ENCODE results near the gene LPP.
"Not testable (repeated sequence)": the region's sequence is repeated elsewhere in the genome, so short reads cannot be mapped to it uniquely, and the experiment has no call there.

LPP gene

DNA sequence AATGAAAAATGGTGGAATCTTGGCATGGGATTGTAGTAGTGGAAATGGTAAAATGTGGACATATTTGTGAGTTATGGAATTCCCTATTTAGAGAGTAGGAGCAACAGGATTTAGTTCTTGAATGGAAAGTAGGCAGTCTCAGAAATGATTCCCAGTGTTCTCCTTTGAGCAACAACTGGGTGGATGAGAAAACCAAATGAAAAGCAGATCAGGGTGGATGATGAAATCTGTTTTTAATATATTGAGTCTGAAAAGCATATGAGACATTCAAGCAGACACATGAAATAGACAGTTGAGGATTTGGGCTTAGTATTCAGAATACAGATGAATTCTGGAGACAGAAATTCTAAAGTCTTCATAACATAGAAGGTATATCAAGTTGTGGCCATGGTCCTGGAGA, 451.3 kb downstream of the LPP start:
- H3K4me1 ChIP-seq (ENCODE audit: insufficient read depth, low read length), result no peaks in the 10 kb centered on the region
- H3K9ac ChIP-seq (ENCODE audit: low read depth, low read length), result no peak overlapping the region
- DNase-seq (no peak), ATAC-seq (ENCODE audit: insufficient read depth, low read depth) (no peak)
- TF ChIP-seq, protein P1, sequence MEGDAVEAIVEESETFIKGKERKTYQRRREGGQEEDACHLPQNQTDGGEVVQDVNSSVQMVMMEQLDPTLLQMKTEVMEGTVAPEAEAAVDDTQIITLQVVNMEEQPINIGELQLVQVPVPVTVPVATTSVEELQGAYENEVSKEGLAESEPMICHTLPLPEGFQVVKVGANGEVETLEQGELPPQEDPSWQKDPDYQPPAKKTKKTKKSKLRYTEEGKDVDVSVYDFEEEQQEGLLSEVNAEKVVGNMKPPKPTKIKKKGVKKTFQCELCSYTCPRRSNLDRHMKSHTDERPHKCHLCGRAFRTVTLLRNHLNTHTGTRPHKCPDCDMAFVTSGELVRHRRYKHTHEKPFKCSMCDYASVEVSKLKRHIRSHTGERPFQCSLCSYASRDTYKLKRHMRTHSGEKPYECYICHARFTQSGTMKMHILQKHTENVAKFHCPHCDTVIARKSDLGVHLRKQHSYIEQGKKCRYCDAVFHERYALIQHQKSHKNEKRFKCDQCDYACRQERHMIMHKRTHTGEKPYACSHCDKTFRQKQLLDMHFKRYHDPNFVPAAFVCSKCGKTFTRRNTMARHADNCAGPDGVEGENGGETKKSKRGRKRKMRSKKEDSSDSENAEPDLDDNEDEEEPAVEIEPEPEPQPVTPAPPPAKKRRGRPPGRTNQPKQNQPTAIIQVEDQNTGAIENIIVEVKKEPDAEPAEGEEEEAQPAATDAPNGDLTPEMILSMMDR (IDR thresholded peaks at IDR 0.05; ENCODE audit: borderline replicate concordance, extremely low read depth, low read length, poor library complexity, severe bottlenecking), result no peak
- no peak for TF ChIP-seq EZH2 (IDR thresholded peaks at IDR 0.05; ENCODE audit: borderline replicate concordance, low read depth, low read length, severe bottlenecking)
- H3K36me3 ChIP-seq (ENCODE audit: insufficient read depth, low read length), result peaks cover 17% of the 10 kb centered on the region
- H2AFZ ChIP-seq (ENCODE audit: low read depth, low read length), result no peak overlapping the region
- H3K79me2 ChIP-seq (ENCODE audit: insufficient read depth, low read length), result no peaks in the 10 kb centered on the region
- no peak overlapping the region for H3K4me3 ChIP-seq (ENCODE audit: low read depth in 1 of 2, low read length in 2 of 2)
- H3K4me2 ChIP-seq (ENCODE audit: insufficient read depth, low read length), result no peak overlapping the region
- H3K9me3 ChIP-seq (ENCODE audit: insufficient read depth, low read length, severe bottlenecking), result peaks cover 3% of the 10 kb centered on the region
- H4K20me1 ChIP-seq (ENCODE audit: insufficient read depth, low read length), result no peaks in the 10 kb centered on the region
- no peaks in the 10 kb centered on the region for H3K27me3 ChIP-seq (ENCODE audit: insufficient read depth, low read length, poor library complexity)
- H3K27ac ChIP-seq (ENCODE audit: low read length), result no peak overlapping the region

DNA sequence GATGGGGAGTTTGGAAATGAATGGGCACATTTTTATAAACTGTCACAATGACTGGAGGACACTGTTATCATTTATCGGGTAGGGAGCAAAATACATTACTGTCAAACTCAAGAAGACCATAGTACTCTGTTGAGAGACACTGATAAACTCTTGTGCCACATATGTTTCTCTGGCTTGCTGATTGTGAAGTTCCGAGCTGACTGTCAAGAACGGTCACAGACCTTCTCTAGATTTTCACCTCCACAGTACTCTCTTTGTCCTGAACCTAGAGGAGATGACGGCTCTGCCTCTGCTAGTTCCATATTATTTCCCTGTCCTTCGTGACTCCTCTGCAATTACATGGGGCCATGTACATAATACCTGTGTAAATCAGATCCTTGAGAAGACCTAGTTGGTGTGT, 451.9 kb downstream of the LPP start:
- no peak overlapping the region for H3K4me2 ChIP-seq (ENCODE audit: insufficient read depth, low read length)
- H3K27ac ChIP-seq (ENCODE audit: low read length), result no peak overlapping the region
- DNase-seq (no peak), ATAC-seq (ENCODE audit: insufficient read depth, low read depth) (no peak)
- H3K36me3 ChIP-seq (ENCODE audit: insufficient read depth, low read length), result peaks cover 22% of the 10 kb centered on the region
- no peak overlapping the region for H3K4me3 ChIP-seq (ENCODE audit: low read depth in 1 of 2, low read length in 2 of 2)
- no peak for TF ChIP-seq EZH2 (IDR thresholded peaks at IDR 0.05; ENCODE audit: borderline replicate concordance, low read depth, low read length, severe bottlenecking)
- TF ChIP-seq, protein P1 (IDR thresholded peaks at IDR 0.05; ENCODE audit: borderline replicate concordance, extremely low read depth, low read length, poor library complexity, severe bottlenecking), result no peak
- no peaks in the 10 kb centered on the region for H3K79me2 ChIP-seq (ENCODE audit: insufficient read depth, low read length)
- no peaks in the 10 kb centered on the region for H3K27me3 ChIP-seq (ENCODE audit: insufficient read depth, low read length, poor library complexity)
- no peaks in the 10 kb centered on the region for H4K20me1 ChIP-seq (ENCODE audit: insufficient read depth, low read length)
- H3K9me3 ChIP-seq (ENCODE audit: insufficient read depth, low read length, severe bottlenecking), result peaks cover 3% of the 10 kb centered on the region
- no peak overlapping the region for H2AFZ ChIP-seq (ENCODE audit: low read depth, low read length)
- H3K9ac ChIP-seq (ENCODE audit: low read depth, low read length), result no peak overlapping the region
- H3K4me1 ChIP-seq (ENCODE audit: insufficient read depth, low read length), result no peaks in the 10 kb centered on the region

DNA sequence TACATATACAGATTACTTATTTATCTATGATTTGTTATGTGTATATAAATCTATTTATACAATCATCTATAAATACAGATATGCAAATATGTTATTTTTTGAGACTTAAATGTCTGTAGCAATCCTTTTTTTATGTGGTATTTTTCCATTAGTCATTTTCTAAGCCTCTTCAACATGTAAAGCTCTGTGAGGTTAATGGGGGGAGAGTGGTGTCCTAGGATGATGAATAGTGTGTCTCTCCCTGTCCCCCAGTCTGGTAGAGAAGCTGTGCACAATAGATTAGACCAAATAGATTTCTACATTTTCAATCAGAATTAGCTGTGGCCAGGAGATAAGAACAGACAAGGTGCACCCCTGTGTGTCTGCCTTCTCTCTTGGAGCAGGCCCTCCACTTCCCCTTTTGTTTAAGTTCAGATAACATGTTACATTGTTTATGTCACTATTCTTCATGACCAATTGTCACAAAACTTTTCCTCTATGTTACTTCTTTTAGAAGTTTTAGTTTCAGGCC, 453.9 kb downstream of the LPP start:
- ATAC-seq (ENCODE audit: insufficient read depth, low read depth) (no peak), DNase-seq (no peak)
- H3K4me2 ChIP-seq (ENCODE audit: insufficient read depth, low read length), result no peak overlapping the region
- H3K36me3 ChIP-seq (ENCODE audit: insufficient read depth, low read length), result peaks cover 26% of the 10 kb centered on the region
- no peak overlapping the region for H2AFZ ChIP-seq (ENCODE audit: low read depth, low read length)
- H3K27ac ChIP-seq (ENCODE audit: low read length), result no peak overlapping the region
- peaks cover 3% of the 10 kb centered on the region for H3K9me3 ChIP-seq (ENCODE audit: insufficient read depth, low read length, severe bottlenecking)
- no peak overlapping the region for H3K4me3 ChIP-seq (ENCODE audit: low read depth in 1 of 2, low read length in 2 of 2)
- H4K20me1 ChIP-seq (ENCODE audit: insufficient read depth, low read length), result no peaks in the 10 kb centered on the region
- no peaks in the 10 kb centered on the region for H3K27me3 ChIP-seq (ENCODE audit: insufficient read depth, low read length, poor library complexity)
- H3K9ac ChIP-seq (ENCODE audit: low read depth, low read length), result no peak overlapping the region
- no peaks in the 10 kb centered on the region for H3K79me2 ChIP-seq (ENCODE audit: insufficient read depth, low read length)
- TF ChIP-seq EZH2 (IDR thresholded peaks at IDR 0.05; ENCODE audit: borderline replicate concordance, low read depth, low read length, severe bottlenecking), result no peak
- TF ChIP-seq, protein P1 (IDR thresholded peaks at IDR 0.05; ENCODE audit: borderline replicate concordance, extremely low read depth, low read length, poor library complexity, severe bottlenecking), result no peak
- H3K4me1 ChIP-seq (ENCODE audit: insufficient read depth, low read length), result no peaks in the 10 kb centered on the region

DNA sequence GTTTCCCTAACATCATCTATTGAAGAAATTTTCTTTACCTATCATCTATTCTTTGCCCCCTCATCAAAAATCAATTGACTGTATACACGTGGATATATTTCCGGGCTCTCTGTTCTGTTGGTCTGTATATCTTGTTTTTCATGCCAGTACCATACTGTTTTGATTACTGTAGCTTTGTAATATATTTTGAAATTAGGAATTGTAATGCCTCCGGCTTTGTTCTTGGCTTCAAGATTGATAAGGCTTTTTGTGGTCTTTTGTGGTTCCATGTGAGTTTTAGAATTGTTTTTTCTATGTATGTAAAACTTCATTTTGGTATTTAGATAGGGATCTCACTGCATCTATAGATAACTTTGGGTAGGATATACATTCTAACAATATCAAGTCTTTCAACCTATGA, 454.4 kb downstream of the LPP start:
- DNase-seq (no peak), ATAC-seq (ENCODE audit: insufficient read depth, low read depth) (no peak)
- Histone ChIP-seq H3K9me3 (ENCODE audit: insufficient read depth, low read length, severe bottlenecking) (peaks cover 3% of the 10 kb centered on the region), H3K4me2 (ENCODE audit: insufficient read depth, low read length) (no peak overlapping the region), H4K20me1 (ENCODE audit: insufficient read depth, low read length) (no peaks in the 10 kb centered on the region), H3K9ac (ENCODE audit: low read depth, low read length) (no peak overlapping the region), H3K27ac (ENCODE audit: low read length) (no peak overlapping the region), H3K4me3 (ENCODE audit: low read depth in 1 of 2, low read length in 2 of 2) (no peak overlapping the region), H3K27me3 (ENCODE audit: insufficient read depth, low read length, poor library complexity) (no peaks in the 10 kb centered on the region), H3K4me1 (ENCODE audit: insufficient read depth, low read length) (no peaks in the 10 kb centered on the region), H2AFZ (ENCODE audit: low read depth, low read length) (no peak overlapping the region), H3K79me2 (ENCODE audit: insufficient read depth, low read length) (no peaks in the 10 kb centered on the region), H3K36me3 (ENCODE audit: insufficient read depth, low read length) (peaks cover 26% of the 10 kb centered on the region)
- TF ChIP-seq, protein P1 (IDR thresholded peaks at IDR 0.05; ENCODE audit: borderline replicate concordance, extremely low read depth, low read length, poor library complexity, severe bottlenecking), result no peak
- no peak for TF ChIP-seq EZH2 (IDR thresholded peaks at IDR 0.05; ENCODE audit: borderline replicate concordance, low read depth, low read length, severe bottlenecking)

DNA sequence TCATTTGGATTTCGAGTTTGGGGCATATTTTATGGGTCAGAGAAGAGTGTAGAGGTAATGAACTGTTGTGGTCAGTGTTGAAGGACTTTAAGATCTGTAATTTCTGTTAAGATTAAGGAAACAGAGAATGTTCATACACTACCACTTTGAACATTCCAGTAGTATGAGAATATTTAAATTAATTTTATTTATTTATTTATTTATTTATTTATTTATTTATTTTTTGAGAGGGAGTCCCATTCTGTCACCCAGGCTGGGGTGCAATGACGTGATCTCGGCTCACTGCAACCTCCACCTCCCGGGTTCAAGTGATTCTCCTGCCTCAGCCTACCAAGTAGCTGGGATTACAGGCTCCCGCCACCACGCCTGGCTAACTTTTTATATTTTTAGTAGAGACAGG, 459.8 kb downstream of the LPP start:
- H3K9ac ChIP-seq (ENCODE audit: low read depth, low read length); H4K20me1 ChIP-seq (ENCODE audit: insufficient read depth, low read length); H3K27me3 ChIP-seq (ENCODE audit: insufficient read depth, low read length, poor library complexity); H3K4me1 ChIP-seq (ENCODE audit: insufficient read depth, low read length); DNase-seq; H2AFZ ChIP-seq (ENCODE audit: low read depth, low read length); H3K79me2 ChIP-seq (ENCODE audit: insufficient read depth, low read length); H3K27ac ChIP-seq (ENCODE audit: low read length); H3K9me3 ChIP-seq (ENCODE audit: insufficient read depth, low read length, severe bottlenecking); H3K4me3 ChIP-seq (ENCODE audit: low read depth in 1 of 2, low read length in 2 of 2); ATAC-seq (ENCODE audit: insufficient read depth, low read depth); H3K4me2 ChIP-seq (ENCODE audit: insufficient read depth, low read length): not testable (repeated sequence)
- peaks cover 27% of the 10 kb centered on the region for H3K36me3 ChIP-seq (ENCODE audit: insufficient read depth, low read length)

Data from DND-41 (cell line).